Testis (tissue), 3 donors: ENCODE measurements around the gene CACNB1. TPM values are rescaled to one million over a fixed set of nuclear protein-coding genes. Genes with fewer than 3 reads are reported as not detected.

Experiments
- DNase-seq: peaks from one replicate; pipeline ENCODE4 v3.0.0-alpha.2; 2019
- H3K27ac ChIP-seq, 2 donors: fragments of 200-600 bp; sonication (generic); one replicate each; pipeline ENCODE4 v1.5.1; 2019
- H3K27me3 ChIP-seq: fragments of 200-600 bp; sonication (generic); one replicate; pipeline ENCODE4 v1.5.1; 2019
- H3K36me3 ChIP-seq: fragments of 200-600 bp; sonication (generic); one replicate; pipeline ENCODE4 v1.5.1; 2017; ENCODE audit warnings: low read depth; ENCODE audit errors: missing control alignments
- H3K4me1 ChIP-seq: fragments of 200-600 bp; sonication (generic); one replicate; pipeline ENCODE4 v1.5.1; 2019
- H3K4me3 ChIP-seq, 2 donors: fragments of 200-600 bp; sonication (generic); one replicate each; pipeline ENCODE4 v1.5.1; 2017 to 2019
- H3K9me3 ChIP-seq: fragments of 200-600 bp; sonication (generic); one replicate; pipeline ENCODE4 v1.5.1; 2017
- POLR2A ChIP-seq: fragments of 450-650 bp; IDR thresholded peaks from one replicate; pipeline ENCODE4 v1.6.1; 2017; ENCODE audit warnings: antibody characterized with exemption, mild to moderate bottlenecking, moderate library complexity
- WGBS, 2 donors: methylation state at CpG; one replicate each; pipeline ENCODE4 v1.1.5; 2018; 5-methylcytosine and 5-hydroxymethylcytosine counted together
- intact Hi-C: fragments of 100-400 bp; cut with DNase I; formaldehyde crosslinking; loops from one replicate; pipeline ENCODE4 v1.15.1; 2023; ENCODE audit warnings: low total_unique reads
- polyA plus RNA-seq: library from polyadenylated mRNA; stranded (reverse); fragments of 350-450 nt; fragmentation: Illumina TruSeq; extraction: RNeasy Lipid Tissue Mini Kit (QIAGEN cat#74804); gene quantifications from one replicate; pipeline ENCODE4 v1.2.3, GENCODE V29; 2014; ENCODE audit warnings: low read depth, low replicate concordance; ENCODE audit not compliant: insufficient read depth
- total RNA-seq, 2 donors: library from RNA; depleted of rRNA; stranded (reverse); fragments of >200 nt; gene quantifications; one replicate each; pipeline ENCODE4 v1.2.3, GENCODE V29; 2016
- TF ChIP-seq, protein P1 (sequence below), 3 experiments: fragments of 450-650 bp in 2 of 3; fragments of 200-600 bp in 1 of 3; sonication (generic) in 1 of 3; IDR thresholded peaks; one replicate each; pipeline ENCODE4 v1.5.1; 2016 to 2019; ENCODE audit warnings: antibody characterized with exemption in 3 of 3, mild to moderate bottlenecking in 2 of 3, moderate library complexity in 1 of 3

Gene CACNB1
- total and polyA plus RNA-seq, 3 donors from 2014 or later = 11.3 to 19.8 (median 18.1) TPM

DNA sequence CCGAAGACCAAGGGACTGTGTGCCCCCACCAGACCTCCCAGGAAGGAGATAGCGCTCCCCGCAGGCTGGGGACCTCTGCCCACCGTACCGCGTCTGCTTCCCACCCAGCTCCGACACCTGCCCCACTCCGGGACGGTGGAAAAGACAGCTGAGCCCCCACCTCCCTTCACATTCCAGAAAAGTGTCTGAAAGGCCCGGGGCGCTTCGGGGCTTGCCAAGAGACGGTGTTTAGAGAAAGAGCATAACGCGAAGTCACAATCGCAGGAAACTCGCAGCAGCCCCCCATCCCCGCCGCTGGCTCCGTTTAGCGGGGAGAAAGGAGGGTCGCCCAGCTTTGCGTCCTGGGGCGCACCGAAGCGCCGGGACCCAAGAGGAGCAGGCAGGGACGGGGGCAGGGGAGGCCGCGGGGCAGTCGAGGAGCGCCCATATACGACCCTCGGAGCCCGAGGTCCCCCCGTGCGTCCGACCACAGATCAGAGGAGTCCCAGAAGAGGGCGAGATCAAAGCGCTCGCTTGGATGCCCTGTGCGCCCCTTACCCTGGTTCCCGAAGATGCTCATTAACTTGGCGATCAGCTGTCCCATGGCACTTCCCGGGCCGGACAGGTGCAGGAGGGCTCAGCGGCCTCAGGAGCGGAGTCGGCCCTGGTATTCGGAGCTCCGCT lies 32.2 kb downstream of the CACNB1 start:
- H3K4me3 ChIP-seq = peak overlapping the region; percentile 36 to 43
- H3K4me1 ChIP-seq = peaks cover 4% of the 10 kb centered on the region
- H3K27ac ChIP-seq = no peak overlapping the region
- H3K9me3 ChIP-seq = no peaks in the 10 kb centered on the region
- no peaks in the 10 kb centered on the region for H3K36me3 ChIP-seq
- DNase-seq = no peak
- TF ChIP-seq POLR2A = no peak
- TF ChIP-seq, protein P1, sequence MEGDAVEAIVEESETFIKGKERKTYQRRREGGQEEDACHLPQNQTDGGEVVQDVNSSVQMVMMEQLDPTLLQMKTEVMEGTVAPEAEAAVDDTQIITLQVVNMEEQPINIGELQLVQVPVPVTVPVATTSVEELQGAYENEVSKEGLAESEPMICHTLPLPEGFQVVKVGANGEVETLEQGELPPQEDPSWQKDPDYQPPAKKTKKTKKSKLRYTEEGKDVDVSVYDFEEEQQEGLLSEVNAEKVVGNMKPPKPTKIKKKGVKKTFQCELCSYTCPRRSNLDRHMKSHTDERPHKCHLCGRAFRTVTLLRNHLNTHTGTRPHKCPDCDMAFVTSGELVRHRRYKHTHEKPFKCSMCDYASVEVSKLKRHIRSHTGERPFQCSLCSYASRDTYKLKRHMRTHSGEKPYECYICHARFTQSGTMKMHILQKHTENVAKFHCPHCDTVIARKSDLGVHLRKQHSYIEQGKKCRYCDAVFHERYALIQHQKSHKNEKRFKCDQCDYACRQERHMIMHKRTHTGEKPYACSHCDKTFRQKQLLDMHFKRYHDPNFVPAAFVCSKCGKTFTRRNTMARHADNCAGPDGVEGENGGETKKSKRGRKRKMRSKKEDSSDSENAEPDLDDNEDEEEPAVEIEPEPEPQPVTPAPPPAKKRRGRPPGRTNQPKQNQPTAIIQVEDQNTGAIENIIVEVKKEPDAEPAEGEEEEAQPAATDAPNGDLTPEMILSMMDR (IDR thresholded peaks at IDR 0.05) = no peak
- 3 to 20% methylated on average over 1 to 44 of the region's 51 CpGs for WGBS, 2 donors
- intact Hi-C loops = no loop called here
- no peaks in the 10 kb centered on the region for H3K27me3 ChIP-seq

DNA sequence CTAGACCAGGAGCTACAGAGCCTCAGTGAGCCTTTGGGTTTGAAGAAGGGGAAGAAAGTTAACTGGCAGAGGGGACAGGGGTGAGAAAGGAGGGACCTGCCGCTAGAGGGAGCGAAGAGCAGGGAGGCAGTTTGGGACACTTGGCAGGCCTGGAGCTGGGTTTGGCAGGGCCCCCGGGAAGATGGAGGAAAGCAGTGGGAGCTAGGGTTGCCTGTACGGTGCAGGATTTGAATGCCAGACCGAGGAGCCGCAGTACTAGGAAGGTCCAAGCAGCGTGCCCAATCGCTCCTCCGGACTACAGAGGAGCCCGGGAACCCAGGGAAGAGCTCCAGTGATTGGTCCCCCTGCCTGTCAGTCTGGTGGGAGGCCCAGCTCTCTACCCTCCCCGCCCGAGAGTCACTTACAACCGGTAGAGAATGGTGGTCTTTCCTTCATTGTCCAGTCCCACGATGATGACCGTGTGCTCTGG lies 32.8 kb downstream of the CACNB1 start:
- DNase-seq = peak; percentile 82
- intact Hi-C loops = no loop called here
- TF ChIP-seq POLR2A = no peak
- TF ChIP-seq, protein P1 (IDR thresholded peaks at IDR 0.05) = peak; percentile 28 to 71 (median 56)
- peak overlapping the region; percentile 36 to 43 for H3K4me3 ChIP-seq
- no peaks in the 10 kb centered on the region for H3K27me3 ChIP-seq
- H3K4me1 ChIP-seq = peaks cover 4% of the 10 kb centered on the region
- H3K36me3 ChIP-seq = no peaks in the 10 kb centered on the region
- H3K27ac ChIP-seq = no peak overlapping the region
- WGBS, 2 donors = 0% methylated on average over 11 to 13 of the region's 15 CpGs
- no peaks in the 10 kb centered on the region for H3K9me3 ChIP-seq

DNA sequence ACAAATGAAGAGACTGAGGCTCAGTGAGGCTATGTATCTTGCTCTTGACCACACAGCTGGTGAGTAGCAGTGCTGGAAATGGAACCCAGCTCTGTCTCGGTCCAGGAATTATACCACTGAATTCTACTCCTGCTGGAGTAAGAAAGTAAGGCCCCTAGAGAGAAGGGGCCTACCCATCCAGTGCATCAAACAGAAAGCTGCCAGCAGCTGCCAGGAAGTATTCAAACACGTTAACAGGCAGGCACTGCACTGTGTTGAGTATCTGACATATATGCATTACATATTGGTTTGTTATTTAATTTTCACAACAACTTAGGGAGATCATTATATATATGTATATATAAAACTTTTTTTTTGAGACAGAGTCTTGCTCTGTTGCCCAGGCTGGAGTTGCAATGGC lies 35.5 kb downstream of the CACNB1 start:
- no peaks in the 10 kb centered on the region for H3K9me3 ChIP-seq
- no peak overlapping the region for H3K4me3 ChIP-seq
- H3K27ac ChIP-seq = no peak overlapping the region
- no peaks in the 10 kb centered on the region for H3K27me3 ChIP-seq
- intact Hi-C loops = no loop called here
- TF ChIP-seq POLR2A = no peak
- TF ChIP-seq, protein P1 (IDR thresholded peaks at IDR 0.05) = no peak
- H3K36me3 ChIP-seq = no peaks in the 10 kb centered on the region
- no peak for DNase-seq
- 74 to 89% methylated on average over 2 of the region's 2 CpGs for WGBS, 2 donors
- peaks cover 4% of the 10 kb centered on the region for H3K4me1 ChIP-seq

DNA sequence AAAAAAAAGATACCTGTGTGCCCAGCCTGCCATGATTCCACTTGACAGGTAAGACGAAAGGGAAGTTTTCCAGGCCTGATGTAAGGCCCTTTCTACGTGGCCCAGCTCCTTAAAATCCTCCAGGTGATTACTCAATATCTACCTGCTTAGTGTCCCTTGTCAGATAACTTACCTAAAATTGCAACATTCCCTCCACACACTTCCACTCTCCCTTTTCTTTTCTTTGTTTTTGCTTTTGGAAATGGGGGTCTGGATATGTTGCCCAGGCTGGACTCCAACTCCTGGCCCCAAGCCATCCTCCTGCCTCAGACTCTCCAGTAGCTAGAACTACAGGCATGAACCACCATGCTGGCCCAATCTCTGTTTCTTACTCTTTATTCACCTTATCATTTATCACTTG lies 38.8 kb downstream of the CACNB1 start:
- 92 to 100% methylated on average over 2 of the region's 2 CpGs for WGBS, 2 donors
- Histone ChIP-seq H3K4me3 (no peak overlapping the region), H3K4me1 (no peaks in the 10 kb centered on the region), H3K9me3 (no peaks in the 10 kb centered on the region), H3K27ac (no peak overlapping the region), H3K36me3 (no peaks in the 10 kb centered on the region), H3K27me3 (no peaks in the 10 kb centered on the region)
- TF ChIP-seq, protein P1 (IDR thresholded peaks at IDR 0.05) = no peak
- TF ChIP-seq POLR2A = no peak
- no peak for DNase-seq
- intact Hi-C loops = loop anchor here (10.0 kb wide), 1 partner anchor 94 kb away; no protein-coding TSS in a partner anchor

DNA sequence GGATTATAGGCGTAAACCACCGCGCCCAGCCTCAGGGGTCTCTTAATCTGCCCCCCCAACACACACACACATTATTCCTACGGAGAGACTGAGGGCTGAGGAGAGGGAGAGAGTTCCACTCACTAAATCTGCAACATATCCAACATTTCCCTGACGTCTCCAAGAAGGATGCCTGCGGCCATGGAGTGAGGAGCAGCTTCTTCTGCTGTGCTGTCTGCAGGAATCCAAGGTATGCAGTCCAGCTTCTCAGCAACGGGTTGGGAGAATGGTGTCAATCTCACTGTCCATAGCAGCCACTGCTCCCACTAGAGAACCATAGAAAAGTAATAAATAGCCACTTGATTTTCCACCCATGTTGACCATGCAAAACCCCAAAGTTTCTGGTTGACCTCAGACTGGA lies 41.0 kb downstream of the CACNB1 start:
- Histone ChIP-seq H3K36me3 (no peaks in the 10 kb centered on the region), H3K27ac (no peak overlapping the region), H3K9me3 (no peaks in the 10 kb centered on the region), H3K27me3 (no peaks in the 10 kb centered on the region), H3K4me3 (no peak overlapping the region), H3K4me1 (peaks cover 8% of the 10 kb centered on the region)
- intact Hi-C loops = loop anchor here (10.0 kb wide), 1 partner anchor 92 kb away; no protein-coding TSS in a partner anchor
- no peak for DNase-seq
- TF ChIP-seq POLR2A = no peak
- TF ChIP-seq, protein P1 (IDR thresholded peaks at IDR 0.05) = no peak
- 59 to 63% methylated on average over 7 of the region's 7 CpGs for WGBS, 2 donors
